Measurements from ENCODE around the gene SLC34A3.
A peak's percentile ranks its signal among the peaks of the same experiment; 100 is the strongest.

Gene SLC34A3

GRCh38 chr9:137220317-137221094, 10.2 kb upstream of the SLC34A3 start:
- ChIA-PET CTCF (no interaction called here), POLR2A (interaction anchor here (2.1 to 4.4 kb wide), 2 partner anchors 10 to 20 kb away, joined by 6 to 20 read pairs; partner anchors contain the start of gene TUBB4B)
- DNase-seq (ENCODE audit: extremely low spot score) = no peak
- TF ChIP-seq ZNF384 (IDR thresholded peaks at IDR 0.05) = no peak
- no peak for TF ChIP-seq HDGF (IDR thresholded peaks at IDR 0.05; ENCODE audit: borderline replicate concordance)
- no peak for TF ChIP-seq CTBP1 (IDR thresholded peaks at IDR 0.05; ENCODE audit: borderline replicate concordance)
- TF ChIP-seq, protein P1, sequence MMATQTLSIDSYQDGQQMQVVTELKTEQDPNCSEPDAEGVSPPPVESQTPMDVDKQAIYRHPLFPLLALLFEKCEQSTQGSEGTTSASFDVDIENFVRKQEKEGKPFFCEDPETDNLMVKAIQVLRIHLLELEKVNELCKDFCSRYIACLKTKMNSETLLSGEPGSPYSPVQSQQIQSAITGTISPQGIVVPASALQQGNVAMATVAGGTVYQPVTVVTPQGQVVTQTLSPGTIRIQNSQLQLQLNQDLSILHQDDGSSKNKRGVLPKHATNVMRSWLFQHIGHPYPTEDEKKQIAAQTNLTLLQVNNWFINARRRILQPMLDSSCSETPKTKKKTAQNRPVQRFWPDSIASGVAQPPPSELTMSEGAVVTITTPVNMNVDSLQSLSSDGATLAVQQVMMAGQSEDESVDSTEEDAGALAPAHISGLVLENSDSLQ (IDR thresholded peaks at IDR 0.05) = no peak
- no peak for TF ChIP-seq LEF1 (IDR thresholded peaks at IDR 0.05; ENCODE audit: borderline replicate concordance)
- TF ChIP-seq FOXM1 (IDR thresholded peaks at IDR 0.05; ENCODE audit: borderline replicate concordance) = no peak
- TF ChIP-seq NFRKB (IDR thresholded peaks at IDR 0.05) = no peak
- TF ChIP-seq BHLHE40 (IDR thresholded peaks at IDR 0.05; ENCODE audit: borderline replicate concordance) = no peak

DNA sequence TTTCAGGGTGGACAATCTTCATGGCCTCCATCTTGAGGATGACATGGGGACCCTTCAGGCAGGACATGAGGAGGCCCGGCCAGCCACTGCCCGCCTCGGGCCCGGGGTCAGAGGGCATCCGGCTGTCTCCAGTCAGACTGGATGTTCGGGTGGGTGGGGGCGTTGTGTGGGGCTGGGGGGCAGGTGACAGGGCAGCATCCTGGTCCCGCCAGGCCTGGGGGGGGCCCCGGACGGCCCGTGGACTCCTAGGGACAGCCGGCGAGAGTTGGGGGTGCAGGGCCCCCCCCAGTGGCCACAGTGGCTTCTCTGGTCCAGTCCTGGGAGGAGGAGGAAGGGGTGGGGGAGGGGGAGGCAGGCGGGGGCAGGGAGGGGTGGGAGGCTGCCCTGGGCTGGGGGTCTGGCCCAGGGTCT, 9.6 kb upstream of the SLC34A3 start:
- CTCF ChIA-PET = no interaction called here

GRCh38 chr9:137221506-137222111, 9.1 kb upstream of the SLC34A3 start:
- TF ChIP-seq ELF4 (IDR thresholded peaks at IDR 0.05) = no peak
- no peak for TF ChIP-seq L3MBTL2 (conservative IDR thresholded peaks at IDR 0.05)
- TF ChIP-seq BHLHE40 (IDR thresholded peaks at IDR 0.05; ENCODE audit: borderline replicate concordance) = no peak
- TF ChIP-seq, protein P1 (IDR thresholded peaks at IDR 0.05) = no peak
- TF ChIP-seq HDGF (IDR thresholded peaks at IDR 0.05; ENCODE audit: borderline replicate concordance) = no peak
- no peak for DNase-seq (ENCODE audit: extremely low spot score)
- POLR2A ChIA-PET = interaction anchor here (1.0 to 4.4 kb wide), 3 partner anchors 11 to 42 kb away, joined by 3 to 20 read pairs (median 6); partner anchors contain the start of gene TUBB4B
- CTCF ChIA-PET = no interaction called here

More for the DNA sequence above, 9.6 kb upstream of the SLC34A3 start:
- POLR2A ChIA-PET = interaction anchor here (2.1 to 4.4 kb wide), 2 partner anchors 11 to 19 kb away, joined by 6 to 20 read pairs; partner anchors contain the start of gene TUBB4B
- TF ChIP-seq NFRKB (IDR thresholded peaks at IDR 0.05) (no peak), SUZ12 (IDR thresholded peaks at IDR 0.05) (no peak), FOXA1 (IDR thresholded peaks at IDR 0.05) (no peak), HDGF (IDR thresholded peaks at IDR 0.05; ENCODE audit: borderline replicate concordance) (no peak), TARDBP (IDR thresholded peaks at IDR 0.05) (no peak), LEF1 (IDR thresholded peaks at IDR 0.05; ENCODE audit: borderline replicate concordance) (no peak), FOXM1 (IDR thresholded peaks at IDR 0.05; ENCODE audit: borderline replicate concordance) (no peak), L3MBTL2 (conservative IDR thresholded peaks at IDR 0.05) (no peak), SP1 (IDR thresholded peaks at IDR 0.05) (no peak), CTBP1 (IDR thresholded peaks at IDR 0.05; ENCODE audit: borderline replicate concordance) (no peak), ARNT (IDR thresholded peaks at IDR 0.05) (no peak), FOXK2 (IDR thresholded peaks at IDR 0.05) (no peak), ELF4 (IDR thresholded peaks at IDR 0.05) (no peak)
- TF ChIP-seq, protein P1 (IDR thresholded peaks at IDR 0.05) = no peak
- DNase-seq (ENCODE audit: extremely low spot score) = no peak

DNA sequence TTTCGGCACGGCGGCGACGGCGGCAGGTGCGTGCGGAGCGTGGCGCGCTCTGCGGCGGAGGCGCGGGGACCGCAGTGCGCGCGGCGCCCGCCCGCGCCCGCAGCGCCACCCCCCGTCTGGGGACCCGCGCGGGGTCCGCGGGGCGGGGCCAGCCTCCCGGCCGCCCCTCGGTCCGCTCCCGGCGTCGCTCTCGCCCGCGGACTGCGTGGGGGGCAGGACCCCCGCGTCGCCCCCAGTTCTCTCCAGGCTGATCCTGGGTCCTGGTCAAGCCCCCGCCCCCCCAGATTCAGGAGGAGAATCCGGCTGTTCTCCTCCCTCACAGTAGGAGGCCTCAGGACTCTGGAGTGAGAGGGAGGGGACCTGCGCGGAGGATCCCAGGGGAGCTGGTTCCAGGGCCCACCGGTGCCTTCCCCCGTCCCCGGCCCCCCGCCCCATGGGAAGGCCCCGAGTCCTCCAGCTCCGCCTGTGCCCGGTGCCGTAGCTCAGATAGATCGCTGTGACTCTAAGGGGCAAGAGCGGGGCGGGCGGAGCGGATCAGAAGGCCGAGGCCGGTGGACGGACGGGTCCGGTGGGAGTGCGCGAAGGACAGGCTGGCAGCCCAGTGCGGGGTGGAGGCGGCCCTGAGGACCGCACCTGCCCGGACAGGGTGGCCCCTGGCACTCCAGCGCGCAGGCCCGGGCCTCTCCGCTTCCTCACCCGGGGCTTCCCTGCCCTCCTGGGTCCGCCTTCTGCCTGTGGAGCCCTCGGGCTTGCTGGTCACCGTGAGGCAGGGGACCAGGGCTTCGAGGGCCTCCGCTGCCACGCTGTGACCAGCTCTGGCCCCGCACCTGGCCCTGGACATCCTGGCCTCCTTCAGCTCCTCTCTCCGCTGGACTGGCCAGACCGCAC, 8.3 kb upstream of the SLC34A3 start, which contains the start of gene RNF208:
Gene RNF208, minus strand, starts transcription at position 51 of the 888 bp plus-strand sequence. CDS start 1,028 bp downstream, outside the sequence.
- no peak for DNase-seq (ENCODE audit: extremely low spot score)
- ChIA-PET POLR2A (interaction anchor here (1.0 to 4.4 kb wide), 18 partner anchors 10 to 442 kb away, joined by 3 to 20 read pairs (median 6); partner anchors contain the start of genes ANAPC2, MAN1B1, NDOR1 and SSNA1), CTCF (interaction anchor here (0.7 to 1.2 kb wide), 4 partner anchors 8 to 159 kb away, joined by 3 to 8 read pairs (median 6); no protein-coding TSS in a partner anchor)
- TF ChIP-seq LEF1 (IDR thresholded peaks at IDR 0.05; ENCODE audit: borderline replicate concordance) = no peak
- TF ChIP-seq HDGF (IDR thresholded peaks at IDR 0.05; ENCODE audit: borderline replicate concordance) = 0 out of 2 replicates have a peak, but pooled peaks have one; percentile 63

DNA sequence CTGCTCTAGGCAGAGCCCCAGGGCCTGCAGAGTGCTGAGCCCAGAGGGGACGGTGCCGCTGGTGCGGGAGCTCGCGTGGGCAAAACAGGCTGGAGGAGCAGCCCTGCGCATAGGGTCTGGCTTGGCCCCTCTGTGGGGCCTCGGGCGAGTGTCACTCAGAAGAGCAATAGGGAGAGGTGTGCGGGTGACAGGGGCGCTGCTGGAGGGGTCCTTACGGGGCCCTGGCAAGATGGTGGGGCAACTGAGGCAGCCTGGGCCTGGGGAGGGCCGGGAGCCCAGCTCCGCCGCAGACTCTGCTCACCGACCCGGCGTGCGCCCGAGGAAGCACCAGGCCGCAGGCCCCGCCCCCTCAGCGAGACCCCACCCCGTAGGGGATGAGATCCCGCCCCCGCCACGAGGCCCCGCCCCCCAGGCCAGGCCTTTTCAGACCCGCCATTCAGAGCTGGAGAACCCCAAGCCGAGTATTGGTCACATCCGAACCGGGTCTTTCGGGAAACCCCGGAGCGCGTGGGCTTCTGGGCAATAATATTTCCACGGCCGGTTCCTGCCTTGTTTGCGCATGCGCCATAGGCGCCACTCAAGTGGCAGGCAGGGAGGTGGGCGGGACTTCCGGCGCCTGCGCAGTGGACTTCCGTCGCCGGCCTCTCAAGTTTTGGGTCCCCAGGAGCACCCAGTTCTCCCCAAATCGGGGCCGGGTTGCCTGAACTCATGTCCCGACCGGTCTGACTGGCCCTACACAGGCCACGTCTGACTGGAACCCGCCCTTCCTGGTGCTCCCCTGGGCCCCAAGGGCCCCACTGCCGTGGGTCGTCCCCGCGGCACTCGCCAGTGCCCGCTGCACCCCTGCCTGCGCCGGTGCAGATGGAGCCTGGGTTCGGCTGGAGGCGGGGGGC, 7.4 kb upstream of the SLC34A3 start:
- ChIA-PET POLR2A (interaction anchor here (0.8 to 4.4 kb wide), 20 partner anchors 10 to 443 kb away, joined by 3 to 20 read pairs (median 6); partner anchors contain the start of genes ANAPC2, MAN1B1, NDOR1 and NELFB), CTCF (interaction anchor here (0.7 to 1.2 kb wide), 5 partner anchors 9 to 295 kb away, joined by 3 to 8 read pairs (median 6); no protein-coding TSS in a partner anchor)
- TF ChIP-seq FOXA1 (IDR thresholded peaks at IDR 0.05) = no peak
- TF ChIP-seq, protein P1 (IDR thresholded peaks at IDR 0.05) = peak; percentile 89
- DNase-seq (ENCODE audit: extremely low spot score) = peak; percentile 95
